HG03159 (cell line): ENCODE measurements around the gene NUP93.
"Not testable (repeated sequence)": the region's sequence is repeated elsewhere in the genome, so short reads cannot be mapped to it uniquely, and the experiment has no call there.

Experiments used
- ATAC-seq: cut with Tn5 transposase; IDR thresholded peaks from one replicate; pipeline ENCODE4 v1.9.1; 2021; ENCODE audit warnings: mild to moderate bottlenecking, moderate library complexity; ENCODE audit not compliant: unreplicated experiment

Gene NUP93

GRCh38 chr16:56884929-56885328 is 155.0 kb downstream of the NUP93 start:
- not testable (repeated sequence) for ATAC-seq

- no peak for ATAC-seq
Observed at GRCh38 chr16:56885446-56886162, 155.7 kb downstream of the NUP93 start.

- ATAC-seq, result no peak
Observed at GRCh38 chr16:56886296-56886695, 156.4 kb downstream of the NUP93 start.

GRCh38 chr16:56886826-56887225 is 156.9 kb downstream of the NUP93 start:
- no peak for ATAC-seq

DNA sequence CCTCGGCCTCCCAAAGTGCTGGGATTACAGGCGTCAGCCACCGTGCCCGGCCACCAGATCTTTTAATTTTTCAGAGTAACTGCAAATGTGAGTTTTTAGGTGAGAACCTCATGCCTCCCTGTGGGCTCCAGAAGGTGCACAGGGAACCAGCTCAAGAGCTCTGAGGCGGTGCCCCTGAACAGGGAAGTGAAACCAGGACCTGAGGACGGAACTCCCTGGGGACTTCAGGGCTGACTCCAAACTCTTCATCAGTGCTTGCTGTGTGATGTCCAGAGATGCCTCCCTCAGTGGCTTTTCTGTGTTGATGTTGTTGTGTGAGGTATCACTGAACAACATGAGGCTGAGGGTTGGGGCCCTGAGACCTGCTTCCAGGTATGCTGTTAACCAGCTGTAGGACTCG is 158.9 kb downstream of the NUP93 start:
- peak; percentile 60 for ATAC-seq

GRCh38 chr16:56889206-56889605 is 159.3 kb downstream of the NUP93 start:
- no peak for ATAC-seq

DNA sequence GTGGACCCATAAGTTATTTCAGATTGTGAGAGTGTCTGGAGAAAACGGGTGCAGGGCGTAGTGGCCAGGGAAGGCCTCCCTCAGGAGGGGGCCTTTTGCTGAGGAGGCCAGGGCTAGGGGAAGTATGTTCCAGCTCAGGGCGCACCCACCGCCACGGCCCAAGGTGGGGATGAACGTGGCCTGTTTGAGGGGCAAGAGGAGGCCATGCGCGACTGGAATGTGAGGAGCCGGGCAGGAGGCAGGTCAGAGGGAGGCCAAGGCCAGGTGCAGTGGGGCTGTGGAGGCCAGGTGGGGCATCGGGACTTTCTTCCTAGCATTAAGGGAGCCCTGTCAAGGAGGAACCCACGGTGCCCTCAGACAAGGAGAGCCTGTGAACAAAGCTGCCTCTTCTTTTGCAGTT is 161.8 kb downstream of the NUP93 start:
- no peak for ATAC-seq

- ATAC-seq, result no peak
Observed at GRCh38 chr16:56892705-56893104, 162.8 kb downstream of the NUP93 start.

- ATAC-seq, result no peak
Observed at GRCh38 chr16:56894331-56894917, 164.5 kb downstream of the NUP93 start.

GRCh38 chr16:56895813-56896212 is 165.9 kb downstream of the NUP93 start:
- no peak for ATAC-seq

GRCh38 chr16:56896244-56896643 is 166.3 kb downstream of the NUP93 start:
- ATAC-seq, result no peak

GRCh38 chr16:56897026-56897799 is 167.3 kb downstream of the NUP93 start:
- no peak for ATAC-seq

- no peak for ATAC-seq
Observed at GRCh38 chr16:56898847-56899246, 168.9 kb downstream of the NUP93 start.
